Upper lobe of right lung (tissue), 1 donor: ENCODE results near the gene DENND5B. TPM values are rescaled to one million over a fixed set of nuclear protein-coding genes. Genes with fewer than 3 reads are reported as not detected.

Experiments
- ATAC-seq: fragments of 200-7000 bp; cut with Tn5 transposase; one replicate; pipeline ENCODE4 v1.9.1; 2020; ENCODE audit warnings: mild to moderate bottlenecking, moderate library complexity
- DNase-seq: peaks from one replicate; pipeline ENCODE4 v3.0.0-alpha.2; 2020
- H3K27ac ChIP-seq: fragments of 200-600 bp; one replicate; pipeline ENCODE4 v1.8.0; 2022
- H3K27me3 ChIP-seq: fragments of 200-600 bp; one replicate; pipeline ENCODE4 v1.8.0; 2022; ENCODE audit warnings: mild to moderate bottlenecking
- H3K36me3 ChIP-seq: fragments of 200-600 bp; one replicate; pipeline ENCODE4 v1.8.0; 2022
- H3K4me1 ChIP-seq: fragments of 200-600 bp; one replicate; pipeline ENCODE4 v1.8.0; 2022
- H3K4me3 ChIP-seq: fragments of 200-600 bp; one replicate; pipeline ENCODE4 v1.8.0; 2022; ENCODE audit warnings: mild to moderate bottlenecking
- H3K9me3 ChIP-seq: fragments of 200-600 bp; one replicate; pipeline ENCODE4 v1.8.0; 2022
- intact Hi-C: fragments of 100-400 bp; cut with DNase I; formaldehyde crosslinking; loops from one replicate; pipeline ENCODE4 v1.11.0; 2022
- total RNA-seq: library from RNA; stranded (reverse); fragmentation: NEBNext Ultra II Directional; extraction: Animal tissue kit (Norgen Biotek cat#: 25700); gene quantifications from one replicate; pipeline ENCODE4 v1.2.1, GENCODE V29; 2021
- TF ChIP-seq, protein P1 (sequence below): fragments of 200-600 bp; IDR thresholded peaks from one replicate; pipeline ENCODE4 v1.8.0; 2022; ENCODE audit warnings: antibody characterized with exemption
- donor health status: DM: no; HTN: yes; CAD: no; lungs with severe emphysema.

DENND5B gene
- total RNA-seq, 1 donor from 2014 or later, result 7.5 TPM

DNA sequence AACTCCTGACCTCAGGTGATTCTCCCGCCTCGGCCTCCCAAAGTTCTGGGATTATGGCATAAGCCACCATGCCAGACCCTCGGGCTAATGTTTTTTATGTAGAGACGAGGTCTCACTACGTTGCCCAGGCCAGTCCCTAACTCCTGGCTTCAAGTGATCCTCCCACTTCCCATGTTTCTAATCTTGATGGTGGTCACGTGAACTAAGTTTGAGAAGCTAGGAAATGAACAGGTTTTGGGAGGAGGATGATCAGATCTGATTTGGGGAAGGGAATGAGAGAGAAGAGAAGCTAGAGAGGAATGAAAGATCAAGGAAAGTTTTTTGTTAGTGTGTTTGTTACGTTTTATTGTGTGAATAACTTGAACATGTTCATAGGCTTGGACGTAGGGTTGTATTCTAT is 247.8 kb downstream of the DENND5B start:
- Histone ChIP-seq H3K27me3 (no peaks in the 10 kb centered on the region), H3K4me1 (no peaks in the 10 kb centered on the region), H3K36me3 (no peaks in the 10 kb centered on the region), H3K9me3 (no peaks in the 10 kb centered on the region), H3K4me3 (no peak overlapping the region), H3K27ac (no peak overlapping the region)
- DNase-seq (no peak), ATAC-seq (no peak)
- TF ChIP-seq, protein P1, sequence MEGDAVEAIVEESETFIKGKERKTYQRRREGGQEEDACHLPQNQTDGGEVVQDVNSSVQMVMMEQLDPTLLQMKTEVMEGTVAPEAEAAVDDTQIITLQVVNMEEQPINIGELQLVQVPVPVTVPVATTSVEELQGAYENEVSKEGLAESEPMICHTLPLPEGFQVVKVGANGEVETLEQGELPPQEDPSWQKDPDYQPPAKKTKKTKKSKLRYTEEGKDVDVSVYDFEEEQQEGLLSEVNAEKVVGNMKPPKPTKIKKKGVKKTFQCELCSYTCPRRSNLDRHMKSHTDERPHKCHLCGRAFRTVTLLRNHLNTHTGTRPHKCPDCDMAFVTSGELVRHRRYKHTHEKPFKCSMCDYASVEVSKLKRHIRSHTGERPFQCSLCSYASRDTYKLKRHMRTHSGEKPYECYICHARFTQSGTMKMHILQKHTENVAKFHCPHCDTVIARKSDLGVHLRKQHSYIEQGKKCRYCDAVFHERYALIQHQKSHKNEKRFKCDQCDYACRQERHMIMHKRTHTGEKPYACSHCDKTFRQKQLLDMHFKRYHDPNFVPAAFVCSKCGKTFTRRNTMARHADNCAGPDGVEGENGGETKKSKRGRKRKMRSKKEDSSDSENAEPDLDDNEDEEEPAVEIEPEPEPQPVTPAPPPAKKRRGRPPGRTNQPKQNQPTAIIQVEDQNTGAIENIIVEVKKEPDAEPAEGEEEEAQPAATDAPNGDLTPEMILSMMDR, result no peak
- intact Hi-C loops, result no loop called here

DNA sequence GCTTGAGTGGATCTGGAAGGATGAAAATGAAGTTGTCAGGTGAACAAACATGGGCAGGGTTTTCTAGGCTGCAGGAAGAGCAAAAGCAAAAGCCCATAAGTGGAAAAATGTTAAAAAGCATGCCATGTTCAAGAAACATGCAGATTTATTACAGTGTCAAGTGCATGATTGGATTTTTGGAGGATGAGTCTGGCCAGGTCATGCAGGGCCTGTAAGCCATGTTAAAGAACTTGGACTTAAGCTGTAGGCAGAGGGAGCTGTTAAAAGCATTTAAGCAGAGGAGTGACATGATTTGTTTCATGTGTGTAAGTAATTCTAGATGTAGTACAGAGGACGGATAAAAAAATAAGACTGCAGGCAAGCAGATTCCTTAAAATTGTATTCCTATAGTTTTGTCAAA is 248.7 kb downstream of the DENND5B start:
- TF ChIP-seq, protein P1, result no peak
- DNase-seq (no peak), ATAC-seq (no peak)
- Histone ChIP-seq H3K27ac (no peak overlapping the region), H3K36me3 (no peaks in the 10 kb centered on the region), H3K27me3 (no peaks in the 10 kb centered on the region), H3K9me3 (no peaks in the 10 kb centered on the region), H3K4me1 (no peaks in the 10 kb centered on the region), H3K4me3 (no peak overlapping the region)
- intact Hi-C loops, result no loop called here

DNA sequence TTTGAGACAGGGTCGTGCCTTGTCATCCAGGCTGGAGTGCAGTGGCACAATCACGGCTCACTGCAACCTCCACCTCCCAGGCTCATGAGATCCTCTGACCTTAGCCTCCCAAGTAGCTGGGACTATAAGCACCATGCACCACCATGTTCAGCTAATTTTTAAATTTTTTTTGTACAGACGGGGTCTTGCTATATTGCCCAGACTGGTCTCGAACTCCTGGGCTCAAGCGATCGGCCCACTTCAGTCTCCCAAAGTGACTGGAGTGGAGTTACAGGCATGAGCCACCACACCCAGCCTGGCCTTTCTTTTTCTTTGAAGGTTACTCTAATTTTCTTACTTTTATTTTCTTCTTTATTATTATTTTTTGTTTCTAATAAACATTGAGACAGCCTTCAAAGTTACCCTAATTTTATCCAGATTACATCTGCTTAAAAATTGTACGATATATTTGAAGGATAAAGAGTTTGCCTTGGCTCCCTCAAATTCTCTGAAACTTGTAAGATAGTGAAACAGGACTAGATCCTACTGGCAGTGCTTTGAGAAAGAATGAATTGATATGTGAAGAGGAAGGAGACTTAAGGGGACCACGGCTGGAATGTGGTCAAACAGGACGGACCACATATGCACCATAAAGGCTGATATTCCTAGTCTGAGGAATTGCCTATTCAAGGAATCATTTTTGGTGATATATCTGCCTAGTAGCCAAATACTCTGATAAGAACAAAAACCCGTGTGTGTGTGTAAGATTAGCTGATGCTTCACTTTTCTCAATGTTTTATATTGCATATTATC is 250.9 kb downstream of the DENND5B start:
- TF ChIP-seq, protein P1, result no peak
- DNase-seq (no peak), ATAC-seq (no peak)

DNA sequence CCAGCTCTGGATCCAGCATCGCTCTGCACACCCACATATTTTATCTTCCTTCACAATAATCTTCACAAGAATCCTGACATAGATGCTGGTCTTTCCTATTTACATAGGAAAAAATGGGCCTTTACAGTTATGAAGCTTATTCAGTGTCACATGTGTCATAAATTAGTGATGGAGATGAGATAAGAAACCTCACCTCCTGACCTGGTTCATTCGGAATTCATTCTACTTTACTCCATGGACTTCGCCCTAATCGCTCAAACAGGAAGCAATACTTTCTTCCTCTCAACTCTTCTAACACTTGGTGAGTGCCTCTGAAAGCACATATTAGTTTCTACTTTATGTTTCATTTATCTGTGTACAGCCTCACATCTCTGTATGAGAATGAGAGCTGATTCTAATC is 253.0 kb downstream of the DENND5B start:
- Histone ChIP-seq H3K36me3 (no peaks in the 10 kb centered on the region), H3K4me1 (no peaks in the 10 kb centered on the region), H3K9me3 (no peaks in the 10 kb centered on the region), H3K27ac (no peak overlapping the region), H3K4me3 (no peak overlapping the region), H3K27me3 (no peaks in the 10 kb centered on the region)
- TF ChIP-seq, protein P1, result no peak
- intact Hi-C loops, result no loop called here
- ATAC-seq, result no peak
- DNase-seq, result no peak

More for the DNA sequence above, 250.9 kb downstream of the DENND5B start:
- no peaks in the 10 kb centered on the region for H3K9me3 ChIP-seq
- H3K4me1 ChIP-seq, result no peaks in the 10 kb centered on the region
- no peaks in the 10 kb centered on the region for H3K36me3 ChIP-seq
- H3K27me3 ChIP-seq, result no peaks in the 10 kb centered on the region
- H3K27ac ChIP-seq, result no peak overlapping the region
- intact Hi-C loops, result no loop called here
- no peak overlapping the region for H3K4me3 ChIP-seq

Other genes starting within 250 kb of the DENND5B start
- 2.8 TPM for gene ETFBKMT, start 68.6 kb upstream of the DENND5B start, total RNA-seq
- 9.9 TPM for gene AMN1, start 137.9 kb upstream of the DENND5B start, total RNA-seq